Endothelial cell of umbilical vein (primary cell): ENCODE results near the gene CASP9. TPM values are rescaled to one million over a fixed set of nuclear protein-coding genes. Genes with fewer than 3 reads are reported as not detected.

Source experiments
- BruUV-seq: library from RNA; stranded (reverse); fragments of 400-500 nt; replicated peaks from 2 replicates; lab custom pipeline; 2021; lab: Mats Ljungman, UMichigan
- CTCF ChIA-PET: fragments of 300-600, 350-600 bp; sonication (Branson Sonifier 250); formaldehyde crosslinking; loops from one replicate; lab custom pipeline; 2021; ENCODE audit warnings: antibody characterized with exemption, inconsistent platforms; lab: Charles Lee
- POLR2A ChIA-PET: fragments of 300-600, 350-600 bp; sonication (Branson Sonifier 250); formaldehyde crosslinking; loops from one replicate; lab custom pipeline; 2021; ENCODE audit warnings: antibody characterized with exemption, inconsistent platforms; lab: Charles Lee
- DNase-seq: peaks from one replicate; pipeline ENCODE4 v3.0.0-alpha.2; 2011; ENCODE audit warnings: low read depth, low spot score
- FAIRE-seq: peaks from 2 replicates; lab custom pipeline; 2011; peaks lifted over from hg19 to GRCh38; lab: Jason Lieb, UNC
- H2AFZ ChIP-seq: 2 replicates; pipeline ENCODE4 v1.6.0; 2012; ENCODE audit warnings: low read depth, low read length, control low read depth, inconsistent platforms
- H3K27ac ChIP-seq: 2 replicates; pipeline ENCODE4 v1.5.1; 2011; ENCODE audit warnings: low read depth, mild to moderate bottlenecking, control low read depth, low read length, moderate library complexity; ENCODE audit not compliant: insufficient read depth
- H3K27me3 ChIP-seq, 2 experiments: 2 replicates each; pipeline versions ENCODE4 v1.6.0 to v1.6.1; 2011; ENCODE audit warnings: low read length in 2 of 2, mixed read lengths in 1 of 2; ENCODE audit not compliant: control insufficient read depth in 2 of 2, insufficient read depth in 2 of 2
- H3K36me3 ChIP-seq, 2 experiments: 2 replicates in 1 of 2; 3 replicates in 1 of 2; pipeline ENCODE4 v1.5.1; 2011; ENCODE audit warnings: low read length in 2 of 2, mild to moderate bottlenecking in 1 of 2, moderate library complexity in 1 of 2; ENCODE audit not compliant: control insufficient read depth in 2 of 2, insufficient read depth in 2 of 2; ENCODE audit errors: extremely low read depth in 1 of 2
- H3K4me1 ChIP-seq: 3 replicates; pipeline ENCODE4 v1.5.1; 2011; ENCODE audit warnings: mild to moderate bottlenecking, low read length; ENCODE audit not compliant: control insufficient read depth, insufficient read depth; ENCODE audit errors: extremely low read depth
- H3K4me2 ChIP-seq: 2 replicates; pipeline ENCODE4 v1.6.1; 2011; ENCODE audit warnings: low read length, control low read depth, mixed read lengths; ENCODE audit not compliant: insufficient read depth
- H3K4me3 ChIP-seq, 3 experiments: fragments of 200-600 bp in 1 of 3; sonication (generic), shearing (Covaris generic) in 1 of 3; replicated peaks in 1 of 3; 2 replicates each; pipeline ENCODE4 v1.5.1; 2011 to 2016; ENCODE audit warnings: control low read depth in 3 of 3, low read length in 3 of 3, mild to moderate bottlenecking in 2 of 3, inconsistent platforms in 1 of 3, low read depth in 1 of 3, moderate library complexity in 1 of 3; ENCODE audit not compliant: insufficient read depth in 1 of 3
- H3K79me2 ChIP-seq: 2 replicates; pipeline ENCODE4 v1.6.0; 2012; ENCODE audit warnings: low read length, inconsistent platforms; ENCODE audit not compliant: control insufficient read depth, insufficient read depth
- H3K9ac ChIP-seq: replicated peaks from 2 replicates; pipeline ENCODE3; 2011; ENCODE audit warnings: low read length, control low read depth; ENCODE audit not compliant: insufficient read depth; ENCODE audit errors: extremely low read depth
- H3K9me1 ChIP-seq: replicated peaks from 3 replicates; pipeline ENCODE4 v1.6.0; 2011; ENCODE audit warnings: mild to moderate bottlenecking, low read length; ENCODE audit not compliant: control insufficient read depth, insufficient read depth; ENCODE audit errors: extremely low read depth
- H3K9me3 ChIP-seq: replicated peaks from 2 replicates; pipeline ENCODE4 v1.5.1; 2012; ENCODE audit warnings: low read length, inconsistent platforms; ENCODE audit not compliant: control insufficient read depth, insufficient read depth
- H4K20me1 ChIP-seq: replicated peaks from 2 replicates; pipeline ENCODE3; 2011; ENCODE audit warnings: mild to moderate bottlenecking, low read length; ENCODE audit not compliant: control insufficient read depth, insufficient read depth; ENCODE audit errors: extremely low read depth
- EZH2 ChIP-seq: IDR thresholded peaks from 2 replicates; pipeline ENCODE4 v1.6.1; 2012; ENCODE audit warnings: borderline replicate concordance, low read depth, mild to moderate bottlenecking, moderate library complexity, low read length, inconsistent platforms; ENCODE audit not compliant: severe bottlenecking
- FOS ChIP-seq: IDR thresholded peaks from 2 replicates; pipeline ENCODE4 v1.6.1; 2011; ENCODE audit warnings: mild to moderate bottlenecking, low read length, moderate library complexity, borderline replicate concordance; ENCODE audit not compliant: insufficient read depth
- GATA2 ChIP-seq: IDR thresholded peaks from 2 replicates; pipeline ENCODE4 v1.7.0; 2011; ENCODE audit warnings: low read depth, mild to moderate bottlenecking, moderate library complexity, mixed read lengths, low read length; ENCODE audit not compliant: insufficient read length, insufficient read depth
- JUN ChIP-seq: IDR thresholded peaks from 2 replicates; pipeline ENCODE4 v1.6.1; 2011; ENCODE audit warnings: borderline replicate concordance, low read depth; ENCODE audit not compliant: insufficient read length, insufficient read depth
- MYC ChIP-seq: IDR thresholded peaks from one replicate; pipeline ENCODE4 v1.6.1; 2011; ENCODE audit warnings: mild to moderate bottlenecking, low read depth, low read length
- POLR2A ChIP-seq: IDR thresholded peaks from 2 replicates; pipeline ENCODE4 v1.6.1; 2012; ENCODE audit warnings: low read depth, mild to moderate bottlenecking, control low read depth, low read length
- POLR2AphosphoS5 ChIP-seq: IDR thresholded peaks from 2 replicates; pipeline ENCODE4 v1.6.1; 2012; ENCODE audit warnings: low read depth, mild to moderate bottlenecking, control low read depth, low read length, moderate library complexity; ENCODE audit not compliant: insufficient read depth
- dilution Hi-C: fragments of 300-500 bp; cut with MboI; formaldehyde crosslinking; loops from one replicate; pipeline ENCODE4 v1.15.0; 2019; ENCODE audit warnings: low sequenced_read_pairs; ENCODE audit not compliant: extremely low pct_ligation_motif_present
- intact Hi-C: fragments of 100-400 bp; cut with micrococcal nuclease; formaldehyde crosslinking; loops from one replicate; pipeline ENCODE4 v1.10.0; 2022
- polyA plus RNA-seq, 4 experiments: library from polyadenylated mRNA; depleted of rRNA in 3 of 4; stranded (reverse) in 3 of 4; unstranded in 1 of 4; fragments of >200 nt; gene quantifications; 2 replicates each; pipeline versions ENCODE4 v1.2.1 to v1.2.3, GENCODE V29; 2011 to 2012; ENCODE audit warnings: missing spikeins in 1 of 4
- total RNA-seq: library from RNA; stranded (reverse); gene quantifications from 2 replicates; pipeline ENCODE4 v1.2.3, GENCODE V29; 2021
- TF ChIP-seq, protein P1 (sequence below), 2 donors: IDR thresholded peaks; 1 replicate in 1 of 2; 2 replicates in 1 of 2; pipeline ENCODE4 v1.5.1; 2011; ENCODE audit warnings: low read length in 2 of 2, mild to moderate bottlenecking in 2 of 2, moderate library complexity in 2 of 2, control low read depth in 1 of 2, inconsistent platforms in 1 of 2, low read depth in 1 of 2; ENCODE audit not compliant: insufficient read depth in 1 of 2; ENCODE audit errors: extremely low read depth in 1 of 2
- TF ChIP-seq, protein P2 (sequence below): IDR thresholded peaks from 2 replicates; pipeline ENCODE4 v1.6.1; 2011; ENCODE audit not compliant: insufficient read depth, insufficient read length

CASP9 gene
- total and polyA plus RNA-seq, 2 donors (not counting 3 experiments of a cell fraction or from before 2014, with no cell fraction given): 10.5 to 14.1 TPM

DNA sequence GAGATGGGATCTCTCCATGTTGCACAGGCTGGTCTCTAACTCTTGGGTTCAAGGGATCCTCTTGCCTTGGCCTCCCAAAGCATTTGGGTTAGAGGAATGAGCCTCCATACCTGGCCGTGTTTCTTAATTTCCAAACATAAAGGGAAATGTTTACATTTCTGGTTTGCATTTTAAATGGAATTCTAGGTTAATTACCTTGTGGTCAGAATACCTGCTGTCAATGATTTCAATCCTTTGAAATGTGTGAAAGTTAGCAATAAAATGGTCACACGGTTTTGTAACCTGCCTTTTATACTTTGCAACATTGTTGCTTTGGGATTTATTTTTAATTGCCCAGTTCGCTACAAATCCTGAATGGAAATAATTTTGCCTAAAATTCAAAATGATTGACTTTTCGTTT is 34.5 kb upstream of the CASP9 start:
- H3K9me3 ChIP-seq: no peaks in the 10 kb centered on the region
- CTCF ChIA-PET: no interaction called here
- no peak overlapping the region for H3K4me2 ChIP-seq
- no peaks in the 10 kb centered on the region for H3K9me1 ChIP-seq
- FAIRE-seq (no peak), DNase-seq (no peak)
- BruUV-seq: no TSS peak
- no peaks in the 10 kb centered on the region for H3K27me3 ChIP-seq
- no peak for TF ChIP-seq JUN
- TF ChIP-seq, protein P1, sequence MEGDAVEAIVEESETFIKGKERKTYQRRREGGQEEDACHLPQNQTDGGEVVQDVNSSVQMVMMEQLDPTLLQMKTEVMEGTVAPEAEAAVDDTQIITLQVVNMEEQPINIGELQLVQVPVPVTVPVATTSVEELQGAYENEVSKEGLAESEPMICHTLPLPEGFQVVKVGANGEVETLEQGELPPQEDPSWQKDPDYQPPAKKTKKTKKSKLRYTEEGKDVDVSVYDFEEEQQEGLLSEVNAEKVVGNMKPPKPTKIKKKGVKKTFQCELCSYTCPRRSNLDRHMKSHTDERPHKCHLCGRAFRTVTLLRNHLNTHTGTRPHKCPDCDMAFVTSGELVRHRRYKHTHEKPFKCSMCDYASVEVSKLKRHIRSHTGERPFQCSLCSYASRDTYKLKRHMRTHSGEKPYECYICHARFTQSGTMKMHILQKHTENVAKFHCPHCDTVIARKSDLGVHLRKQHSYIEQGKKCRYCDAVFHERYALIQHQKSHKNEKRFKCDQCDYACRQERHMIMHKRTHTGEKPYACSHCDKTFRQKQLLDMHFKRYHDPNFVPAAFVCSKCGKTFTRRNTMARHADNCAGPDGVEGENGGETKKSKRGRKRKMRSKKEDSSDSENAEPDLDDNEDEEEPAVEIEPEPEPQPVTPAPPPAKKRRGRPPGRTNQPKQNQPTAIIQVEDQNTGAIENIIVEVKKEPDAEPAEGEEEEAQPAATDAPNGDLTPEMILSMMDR (IDR thresholded peaks at IDR 0.05; ENCODE audit: extremely low read depth in 1 of 2, insufficient read depth in 1 of 2, low read depth in 1 of 2, low read length in 2 of 2): no peak
- TF ChIP-seq POLR2A: no peak
- no peak for TF ChIP-seq FOS
- no peak overlapping the region for H2AFZ ChIP-seq
- H3K79me2 ChIP-seq: no peaks in the 10 kb centered on the region
- H3K36me3 ChIP-seq: peaks cover 0 to 11% of the 10 kb centered on the region in 2 experiments
- H3K4me3 ChIP-seq: no peak overlapping the region
- no peaks in the 10 kb centered on the region for H3K4me1 ChIP-seq
- H4K20me1 ChIP-seq: no peaks in the 10 kb centered on the region
- intact Hi-C loops: no loop called here
- dilution Hi-C loops: no loop called here
- no peak overlapping the region for H3K27ac ChIP-seq
- H3K9ac ChIP-seq: no peak overlapping the region
- POLR2A ChIA-PET: no interaction called here

DNA sequence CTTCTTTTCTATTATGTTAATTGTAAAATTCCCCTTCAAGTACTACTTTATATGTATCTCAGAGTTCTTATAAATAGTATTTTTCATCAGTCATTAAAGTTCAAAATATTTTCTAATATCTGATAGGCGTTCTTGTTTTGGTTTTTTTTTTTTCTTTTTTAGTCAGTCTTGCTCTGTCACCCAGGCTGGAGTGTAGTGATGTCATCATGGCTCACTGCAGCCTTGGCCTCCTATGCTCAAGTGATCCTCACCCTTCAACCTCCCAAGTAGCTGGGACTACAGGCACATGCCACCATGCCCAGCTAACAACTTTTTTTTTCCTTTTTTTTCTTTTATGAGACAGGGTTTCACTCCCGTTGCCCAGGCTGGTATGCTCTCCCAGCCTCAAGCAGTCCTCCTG is 33.6 kb upstream of the CASP9 start:
- dilution Hi-C loops (no loop called here), intact Hi-C loops (no loop called here)
- no peak overlapping the region for H3K9ac ChIP-seq
- no peak for TF ChIP-seq JUN
- TF ChIP-seq POLR2A: no peak
- TF ChIP-seq FOS: no peak
- TF ChIP-seq, protein P2, sequence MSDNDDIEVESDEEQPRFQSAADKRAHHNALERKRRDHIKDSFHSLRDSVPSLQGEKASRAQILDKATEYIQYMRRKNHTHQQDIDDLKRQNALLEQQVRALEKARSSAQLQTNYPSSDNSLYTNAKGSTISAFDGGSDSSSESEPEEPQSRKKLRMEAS: no peak
- no peak for TF ChIP-seq EZH2
- TF ChIP-seq, protein P1 (IDR thresholded peaks at IDR 0.05; ENCODE audit: extremely low read depth in 1 of 2, insufficient read depth in 1 of 2, low read depth in 1 of 2, low read length in 2 of 2): no peak
- TF ChIP-seq GATA2: no peak
- TF ChIP-seq MYC: no peak
- TF ChIP-seq POLR2AphosphoS5: no peak
- H2AFZ ChIP-seq: no peak overlapping the region
- H3K79me2 ChIP-seq: no peaks in the 10 kb centered on the region
- CTCF ChIA-PET: no interaction called here
- no peaks in the 10 kb centered on the region for H3K27me3 ChIP-seq
- H3K9me3 ChIP-seq: no peaks in the 10 kb centered on the region
- no peaks in the 10 kb centered on the region for H4K20me1 ChIP-seq
- FAIRE-seq (no peak), DNase-seq (no peak)
- POLR2A ChIA-PET: no interaction called here
- no peak overlapping the region for H3K4me3 ChIP-seq
- no peaks in the 10 kb centered on the region for H3K9me1 ChIP-seq
- H3K36me3 ChIP-seq: peaks cover 0 to 9% of the 10 kb centered on the region in 2 experiments
- H3K4me1 ChIP-seq: no peaks in the 10 kb centered on the region
- no peak overlapping the region for H3K4me2 ChIP-seq
- H3K27ac ChIP-seq: no peak overlapping the region
- BruUV-seq: no TSS peak
